NCI-H345 treated with DMSO at 0.1 percent for 48 hours (cell line): ENCODE measurements around the gene ESAM.
A peak's percentile ranks its signal among the peaks of the same experiment; 100 is the strongest.

Experiments
- DNase-seq: peaks from one replicate; lab custom pipeline; 2025; ENCODE audit not compliant: unreplicated experiment; lab: John Stamatoyannopoulos, UW

The ESAM gene, protein sequence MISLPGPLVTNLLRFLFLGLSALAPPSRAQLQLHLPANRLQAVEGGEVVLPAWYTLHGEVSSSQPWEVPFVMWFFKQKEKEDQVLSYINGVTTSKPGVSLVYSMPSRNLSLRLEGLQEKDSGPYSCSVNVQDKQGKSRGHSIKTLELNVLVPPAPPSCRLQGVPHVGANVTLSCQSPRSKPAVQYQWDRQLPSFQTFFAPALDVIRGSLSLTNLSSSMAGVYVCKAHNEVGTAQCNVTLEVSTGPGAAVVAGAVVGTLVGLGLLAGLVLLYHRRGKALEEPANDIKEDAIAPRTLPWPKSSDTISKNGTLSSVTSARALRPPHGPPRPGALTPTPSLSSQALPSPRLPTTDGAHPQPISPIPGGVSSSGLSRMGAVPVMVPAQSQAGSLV

DNA sequence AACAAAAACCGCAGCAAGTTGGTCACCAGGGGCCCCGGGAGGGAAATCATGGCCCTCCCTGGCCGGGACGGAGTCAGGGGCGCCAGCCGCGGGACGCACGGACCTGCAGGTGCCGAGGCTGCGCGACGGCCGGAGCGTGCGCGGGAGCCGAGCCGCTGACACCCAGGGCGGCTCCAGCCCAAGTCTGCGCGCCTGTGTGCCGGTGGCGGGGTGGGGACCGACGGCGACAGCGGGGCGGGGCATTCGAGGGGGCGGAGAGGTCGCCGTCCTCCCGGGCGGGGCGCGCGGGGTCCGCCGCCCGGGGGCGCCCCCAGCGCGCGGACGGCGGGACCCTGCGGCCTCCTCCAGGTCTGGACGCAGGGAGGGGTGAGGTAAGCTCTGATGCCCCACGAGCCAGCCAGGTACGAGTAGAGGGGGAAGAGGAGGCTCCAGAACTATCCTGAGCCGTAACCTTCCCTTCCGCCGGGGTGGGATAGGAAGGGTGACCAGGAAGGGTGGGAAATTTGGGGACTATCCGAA, at the start of gene ESAM:
ESAM (minus strand) TSS at position 186 of the 519 bp plus-strand sequence; CDS start at position 50, 136 bp downstream.
- DNase-seq = no peak

DNA sequence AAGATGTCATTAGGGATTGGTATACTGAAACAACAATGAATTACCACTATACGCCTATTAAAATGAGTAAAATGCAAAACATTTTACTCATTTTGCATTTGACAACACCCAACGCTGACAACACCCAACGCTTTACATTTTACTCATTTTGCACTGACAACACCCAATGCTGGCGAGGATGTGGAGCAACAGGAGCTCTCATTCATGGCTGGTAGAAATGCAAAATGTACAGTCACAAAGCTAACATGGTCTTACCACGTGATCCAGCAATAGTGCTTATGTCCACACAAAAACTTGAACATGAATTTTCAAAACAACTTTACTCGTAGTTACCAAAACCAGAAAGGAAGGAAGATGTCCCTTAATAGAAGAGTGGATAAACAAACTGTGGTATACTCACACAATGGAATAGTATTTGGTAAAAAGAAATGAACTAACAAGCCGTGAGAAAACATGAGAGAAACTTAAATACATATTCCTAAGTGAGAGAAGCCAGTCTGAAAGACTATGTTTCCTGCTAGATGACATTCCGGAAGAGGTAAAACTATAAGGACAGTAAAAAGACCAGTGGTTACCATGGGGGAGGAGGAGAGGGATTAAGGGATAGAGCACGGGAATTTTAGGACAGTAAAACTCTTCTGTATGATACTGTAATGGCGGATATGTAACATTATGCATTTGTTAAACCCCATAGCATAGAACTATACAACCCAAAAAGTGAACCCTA, 49.5 kb upstream of the ESAM start:
- no peak for DNase-seq

DNA sequence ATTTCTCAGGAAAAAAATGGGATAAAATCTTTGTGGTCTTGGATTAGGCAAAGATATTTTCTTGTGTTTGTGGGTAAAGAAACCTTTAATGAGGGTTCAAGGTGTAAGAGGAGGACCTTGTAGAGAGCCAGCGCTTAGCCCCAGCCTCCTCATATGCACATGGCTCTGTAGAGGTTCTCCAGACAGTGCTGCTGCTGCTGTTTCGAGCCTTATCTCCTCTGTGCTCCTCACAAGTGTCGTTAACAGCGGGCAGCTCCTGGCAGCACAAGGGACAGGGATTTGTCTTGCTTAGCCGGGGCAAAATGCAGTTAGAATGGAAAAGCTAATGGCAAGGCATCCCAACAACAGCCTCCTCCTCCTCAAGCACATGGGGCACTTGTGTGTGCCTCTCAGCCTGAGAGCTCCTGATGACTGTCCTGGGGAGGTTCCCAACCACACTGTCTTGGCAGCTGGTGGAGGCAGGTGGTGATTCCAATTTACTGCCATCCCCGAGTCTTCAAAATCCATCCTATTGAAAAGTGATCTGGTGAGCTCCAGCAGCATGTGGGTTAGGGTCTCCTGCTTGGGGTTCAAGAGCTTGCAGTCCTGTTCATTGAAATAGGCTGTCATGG, 45.7 kb upstream of the ESAM start:
- no peak for DNase-seq

DNA sequence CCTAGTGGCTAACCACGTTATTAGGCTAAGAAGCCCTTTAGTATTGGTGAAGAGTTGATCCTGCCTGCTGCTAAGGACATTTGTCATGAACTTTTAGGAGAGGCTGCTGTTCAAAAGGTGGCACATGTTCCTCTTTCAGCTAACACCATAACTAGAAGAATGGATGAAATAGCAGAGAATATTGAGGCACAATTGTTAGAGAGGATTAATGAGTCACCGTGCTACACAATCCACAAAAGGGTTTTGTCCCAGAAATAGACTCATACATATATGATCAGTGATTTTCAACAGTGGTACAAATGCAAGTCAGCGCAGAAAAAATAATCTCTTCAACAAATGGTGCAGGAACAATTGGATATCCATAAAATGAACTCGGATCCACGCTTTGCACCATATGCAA, 45.1 kb upstream of the ESAM start:
- DNase-seq = no peak

DNA sequence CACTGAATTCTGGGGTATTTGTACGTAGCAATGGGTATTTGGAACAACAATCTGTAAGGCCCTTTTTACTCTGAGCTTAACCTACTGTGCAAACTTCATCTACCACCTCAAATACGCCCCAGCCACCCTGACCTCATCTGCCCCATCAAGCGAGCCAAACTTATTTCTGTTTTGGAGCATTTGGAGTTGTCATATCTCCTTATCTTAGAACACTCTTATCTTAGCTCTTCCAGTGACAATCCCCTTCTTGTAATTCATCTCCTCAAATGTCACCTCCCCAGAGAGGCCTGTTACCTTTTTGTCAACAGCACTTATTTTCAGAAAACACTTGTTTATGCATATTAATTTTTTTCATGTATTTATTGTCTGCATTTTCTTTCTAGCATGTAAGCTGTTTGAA, 42.8 kb upstream of the ESAM start:
- DNase-seq = no peak

DNA sequence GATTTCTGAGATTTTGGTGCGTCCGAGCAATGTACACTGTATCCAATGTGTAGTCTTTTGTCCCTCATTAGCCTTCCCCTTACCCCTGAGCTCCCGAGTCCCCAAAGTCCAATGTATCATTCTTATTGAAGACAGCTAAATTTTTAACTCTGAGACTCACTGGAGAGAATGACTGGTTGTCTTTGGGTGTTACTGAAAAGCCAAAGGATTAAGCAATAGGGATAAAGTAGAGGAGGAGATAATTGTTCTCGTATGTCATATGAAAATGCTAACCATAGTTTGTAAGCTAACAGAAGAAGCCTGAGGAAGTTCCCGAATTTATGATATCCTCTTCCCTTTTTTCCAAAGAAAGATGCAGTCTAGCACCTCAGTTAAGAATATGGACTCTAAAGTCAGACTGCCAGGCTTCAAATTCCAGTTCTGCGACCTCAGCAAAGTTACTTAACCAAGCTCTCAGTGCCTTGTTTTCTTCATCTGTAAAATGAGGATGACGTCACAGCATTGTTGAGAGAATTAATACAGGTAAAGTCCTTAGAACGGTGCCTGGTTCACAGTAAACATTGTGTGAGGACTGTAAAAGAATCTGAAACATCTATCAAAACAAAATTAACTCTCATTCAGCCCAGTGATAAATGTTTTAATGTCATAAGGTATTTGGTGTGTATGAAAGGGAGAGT, 39.7 kb upstream of the ESAM start:
- no peak for DNase-seq

DNA sequence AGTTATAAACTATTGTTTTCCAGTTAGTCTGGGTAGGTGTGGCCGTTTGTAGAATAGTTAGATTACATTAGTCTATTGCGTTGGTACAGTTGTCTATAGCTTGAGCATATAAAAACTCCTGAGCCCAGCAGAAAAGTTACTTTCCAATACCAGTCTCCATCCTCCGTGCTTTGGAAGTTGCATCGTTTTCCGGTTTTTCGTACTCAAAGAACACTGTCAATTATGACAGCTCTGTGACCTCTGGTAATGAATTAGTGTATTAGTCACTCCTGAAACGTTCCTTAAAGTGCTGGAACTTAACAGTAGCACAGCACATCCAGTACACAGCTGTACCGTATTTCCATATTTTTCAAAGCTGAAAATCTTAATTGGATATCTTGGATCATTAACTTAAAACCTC, 38.9 kb upstream of the ESAM start:
- no peak for DNase-seq

DNA sequence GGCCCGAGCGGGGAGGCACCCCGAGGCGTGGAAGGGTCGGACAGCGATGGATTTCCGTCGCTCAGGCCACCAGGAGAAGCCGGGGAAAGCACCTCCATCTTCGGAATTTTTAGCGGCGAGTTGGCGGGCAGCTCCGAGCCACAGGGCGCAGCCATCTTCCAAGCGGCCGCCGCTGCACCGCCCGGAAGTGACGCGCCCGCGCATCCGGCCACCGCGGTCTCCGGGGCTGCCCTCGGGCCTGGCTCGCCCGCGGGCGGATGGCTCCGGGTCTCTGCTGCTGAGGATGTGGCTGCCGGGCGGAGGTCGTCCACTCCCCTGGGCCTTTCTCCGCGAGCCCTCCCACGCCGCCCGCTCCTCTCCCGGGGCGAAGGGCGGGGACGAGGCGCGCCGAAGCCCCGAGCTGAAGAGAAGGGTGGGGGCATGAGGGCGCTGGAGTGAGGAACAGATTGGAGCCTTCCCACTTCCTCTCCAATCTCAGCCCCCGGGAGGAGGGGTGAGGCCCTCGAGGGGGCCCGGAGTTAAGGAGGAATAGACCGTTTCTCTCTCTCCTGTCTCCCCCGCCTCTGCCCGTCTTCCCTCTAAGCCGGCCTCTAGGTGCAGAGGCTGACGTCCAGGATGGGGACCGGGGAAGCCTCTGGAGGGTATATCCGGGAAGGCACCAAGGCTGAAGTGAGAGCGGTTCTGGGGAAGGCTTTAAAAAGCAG, 38.3 kb upstream of the ESAM start, which contains the start of gene MSANTD2:
MSANTD2 (minus strand) TSS at position 181 of the 704 bp plus-strand sequence; CDS start at position 155, 26 bp downstream.
- DNase-seq = peak; percentile 68

DNA sequence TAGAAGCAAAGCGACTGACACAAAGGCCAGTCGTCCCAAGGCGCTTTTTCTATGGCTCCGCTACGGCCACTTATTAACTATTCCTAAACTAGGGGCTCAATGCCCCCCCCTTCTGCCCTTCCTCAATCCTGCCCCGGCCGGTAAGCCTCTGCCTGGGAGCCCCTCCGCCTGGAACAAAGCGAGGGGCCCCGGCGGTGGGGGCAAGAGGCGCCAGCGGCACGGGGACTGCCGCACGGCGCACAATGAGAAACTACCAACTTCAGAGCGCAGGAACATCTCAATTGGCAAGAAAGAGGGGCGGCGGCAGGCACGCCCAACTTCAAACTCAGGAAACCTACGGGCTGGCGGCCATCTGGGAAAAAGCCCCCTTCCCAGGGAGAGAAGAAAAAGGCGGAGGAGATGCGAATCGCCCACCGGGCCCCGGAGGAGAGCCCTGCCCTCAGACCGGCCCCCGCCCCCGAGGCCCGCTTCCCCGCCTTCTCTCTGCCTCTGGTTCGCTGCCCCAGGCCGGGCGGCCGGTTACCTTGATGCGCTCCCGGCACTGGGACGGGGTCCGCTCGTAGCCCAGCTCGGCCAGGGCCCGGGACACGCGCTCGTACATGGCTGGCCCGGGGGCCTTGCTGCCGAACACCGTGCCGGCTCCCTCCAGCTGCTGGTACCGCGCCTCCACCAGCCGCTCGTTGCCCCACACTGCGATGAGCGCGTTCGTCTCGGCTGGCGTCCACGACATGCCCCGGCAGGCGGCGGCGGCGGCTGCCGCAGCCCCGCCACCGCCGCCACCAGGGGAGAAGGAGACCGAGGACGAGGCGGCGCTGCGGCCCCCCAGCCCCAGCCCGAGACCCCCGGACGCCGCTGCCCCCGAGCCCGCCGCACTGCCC, 37.5 kb upstream of the ESAM start:
- peak; percentile 14 for DNase-seq

DNA sequence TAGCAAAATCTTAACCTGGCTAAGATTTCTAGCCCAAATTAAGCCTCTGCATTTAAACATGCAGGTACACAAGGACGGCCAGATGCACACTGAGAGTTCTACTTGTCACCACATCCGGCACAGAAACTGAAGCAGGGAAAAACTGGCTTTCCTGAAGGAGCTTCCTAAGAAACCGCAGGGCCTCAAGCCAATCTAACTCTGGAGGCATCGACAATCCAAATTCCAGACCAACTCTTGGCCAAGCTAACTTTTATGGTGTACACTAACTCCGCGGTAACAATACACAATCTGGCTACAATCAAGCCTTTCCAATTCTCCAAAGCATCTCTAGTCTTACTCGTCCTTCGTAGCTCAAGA, 36.9 kb upstream of the ESAM start:
- DNase-seq = no peak

DNA sequence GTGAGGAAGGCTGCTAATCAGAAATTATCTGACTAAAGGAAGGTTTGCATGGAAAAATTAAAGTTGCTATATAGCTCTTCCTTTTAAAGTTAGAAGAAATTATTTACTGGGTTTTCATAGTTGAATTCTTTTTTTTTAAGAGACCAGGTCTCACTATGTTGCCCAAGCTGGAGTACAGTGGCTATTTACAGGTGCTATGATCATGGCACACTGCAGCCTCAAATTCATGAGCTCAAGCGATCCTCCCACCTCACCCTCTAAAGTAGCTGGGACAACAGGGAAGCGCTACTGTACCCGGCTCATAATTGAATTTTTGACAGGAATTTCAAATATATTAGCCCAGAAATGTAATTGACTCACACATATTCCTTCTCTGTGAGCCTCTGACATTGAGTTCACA, 34.2 kb upstream of the ESAM start:
- no peak for DNase-seq

DNA sequence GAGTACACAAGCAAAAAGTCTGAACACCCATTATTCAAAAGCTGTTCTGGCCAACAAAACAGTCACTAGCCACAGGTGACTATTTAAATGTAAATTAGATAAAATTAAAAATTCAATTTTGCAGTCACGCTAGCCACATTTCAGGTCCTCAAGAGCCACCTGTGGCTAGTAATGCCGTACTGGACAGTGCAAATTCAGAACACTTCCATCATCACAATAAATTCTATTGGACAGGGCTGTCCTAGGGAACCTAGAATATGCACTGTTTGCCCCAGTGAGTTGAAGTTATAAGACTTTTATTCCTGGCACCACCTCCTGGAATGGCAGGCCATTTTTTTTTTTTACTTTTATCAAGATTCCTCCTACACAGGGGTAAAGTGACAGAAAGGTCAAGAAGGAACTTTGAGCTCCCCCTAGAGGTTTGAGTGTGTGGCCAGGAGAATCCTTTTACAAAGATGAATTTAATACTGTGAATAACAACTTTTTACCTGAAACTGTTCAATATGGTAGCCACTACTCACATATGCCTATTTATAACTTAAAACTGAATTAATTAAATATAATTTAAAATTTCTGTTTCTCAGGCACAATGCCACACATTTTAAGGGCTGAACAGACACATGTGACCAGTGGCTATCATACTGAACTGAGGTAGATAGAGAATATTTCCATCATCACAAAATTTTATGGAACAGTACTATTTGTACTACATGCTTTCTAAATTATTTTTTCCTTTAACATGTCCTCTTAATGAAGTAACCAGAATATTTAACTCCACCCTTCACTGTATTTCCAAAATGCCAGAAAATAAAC, 31.6 kb upstream of the ESAM start:
- DNase-seq = peak; percentile 4

DNA sequence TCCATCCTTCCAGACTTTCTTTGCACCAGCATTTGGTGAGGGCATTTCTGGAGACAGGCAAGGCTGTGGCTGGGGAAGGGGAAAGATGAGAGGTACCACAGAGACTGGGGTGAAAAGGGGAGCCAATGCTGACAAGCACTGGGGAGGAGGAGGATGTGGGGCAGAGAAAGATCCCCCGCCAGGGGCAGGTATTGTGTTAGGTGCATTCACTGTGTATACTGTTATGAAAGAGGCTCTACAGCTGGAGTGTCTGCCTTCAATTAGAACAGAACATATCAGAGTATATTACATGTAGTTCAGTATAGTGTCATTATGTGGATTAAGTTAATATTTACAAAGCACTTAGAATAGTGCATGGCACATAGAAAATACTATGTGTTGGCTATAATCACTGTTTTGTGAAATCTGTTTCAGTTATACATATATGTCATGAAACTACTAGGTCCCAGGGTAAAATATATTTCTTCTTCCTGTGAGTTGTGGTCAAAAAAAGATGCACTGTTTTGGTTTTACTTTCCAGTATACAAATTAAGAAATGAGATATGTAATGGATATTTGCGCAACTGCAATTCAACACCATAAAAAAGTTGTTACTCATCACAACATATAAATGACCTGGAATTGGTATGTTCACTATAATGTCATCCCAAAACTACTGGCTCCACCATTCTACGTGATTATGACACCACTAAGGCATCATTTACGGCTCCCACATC, 29.7 kb upstream of the ESAM start:
- peak; percentile 3 for DNase-seq

DNA sequence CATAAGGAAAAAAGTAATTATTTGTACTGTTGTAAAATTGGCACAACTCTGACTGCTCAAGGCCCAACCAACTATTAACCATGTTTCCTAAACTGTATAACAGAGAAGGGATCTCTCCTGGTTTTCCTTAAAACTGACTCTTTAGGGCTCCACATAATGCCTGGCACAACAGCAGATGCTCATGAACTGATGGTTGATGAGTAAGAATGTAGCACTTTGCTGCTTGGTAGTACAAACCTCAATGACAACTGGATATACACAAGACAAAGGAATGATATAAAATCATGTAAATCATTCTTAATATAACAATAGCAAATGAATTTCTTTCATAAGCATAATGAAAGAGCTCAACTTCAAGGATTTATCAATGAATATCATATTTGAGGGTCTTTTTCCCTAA, 26.4 kb upstream of the ESAM start:
- no peak for DNase-seq

DNA sequence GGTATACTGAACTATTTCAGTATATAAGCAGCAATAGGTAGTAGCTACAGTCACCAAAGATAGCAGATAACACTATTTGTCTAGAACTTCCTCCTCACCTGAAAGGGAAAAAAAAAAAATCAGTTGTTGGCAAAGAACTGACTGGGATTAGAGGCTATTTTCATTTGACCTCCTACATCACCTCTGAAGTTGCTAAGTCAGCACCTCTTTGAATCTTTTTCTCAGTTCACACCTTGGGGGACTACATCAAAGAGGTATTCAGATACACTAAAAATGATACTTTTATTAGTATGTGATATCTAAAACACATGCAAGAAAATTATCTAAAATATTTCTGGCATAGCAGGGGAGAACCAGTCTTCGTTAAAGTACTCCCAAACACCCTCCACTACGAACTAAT, 22.0 kb upstream of the ESAM start:
- DNase-seq = no peak

DNA sequence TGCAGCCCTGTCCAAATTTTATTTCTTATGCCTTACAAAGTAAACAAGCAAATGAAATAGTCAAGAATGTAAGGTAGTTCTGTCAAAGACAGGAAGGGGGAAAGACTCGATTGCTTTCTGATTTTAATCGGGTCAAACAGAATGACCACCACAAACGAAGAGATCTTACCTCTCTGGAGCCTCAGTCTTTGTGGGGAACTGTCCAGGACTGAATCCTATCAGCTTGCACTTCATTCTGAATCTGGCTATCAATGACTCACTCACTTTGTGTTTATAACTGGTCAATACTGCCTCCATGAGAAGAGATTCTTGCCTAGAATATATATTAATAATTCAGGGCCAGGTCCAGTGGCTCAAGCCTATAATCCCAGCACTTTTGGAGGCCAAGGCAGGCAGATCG, 20.9 kb upstream of the ESAM start:
- DNase-seq = no peak

DNA sequence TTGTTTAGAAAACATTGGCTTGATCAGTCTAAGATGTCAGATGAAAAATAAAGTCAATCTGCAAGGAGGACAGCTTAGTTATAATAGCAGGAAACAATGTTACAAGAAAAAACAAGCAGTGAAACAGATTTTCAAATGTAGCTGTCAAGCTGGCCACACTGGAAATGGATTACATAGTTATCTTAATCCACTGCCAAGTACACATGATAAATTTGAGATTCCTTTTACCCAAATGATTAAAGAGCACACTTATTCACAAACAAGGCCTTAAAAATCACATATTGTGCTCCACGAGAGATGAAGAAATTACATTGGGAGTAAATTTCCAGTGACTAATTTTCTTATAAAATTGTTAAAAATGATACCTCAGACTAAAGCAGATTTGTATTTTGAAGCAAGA, 17.5 kb upstream of the ESAM start:
- no peak for DNase-seq

DNA sequence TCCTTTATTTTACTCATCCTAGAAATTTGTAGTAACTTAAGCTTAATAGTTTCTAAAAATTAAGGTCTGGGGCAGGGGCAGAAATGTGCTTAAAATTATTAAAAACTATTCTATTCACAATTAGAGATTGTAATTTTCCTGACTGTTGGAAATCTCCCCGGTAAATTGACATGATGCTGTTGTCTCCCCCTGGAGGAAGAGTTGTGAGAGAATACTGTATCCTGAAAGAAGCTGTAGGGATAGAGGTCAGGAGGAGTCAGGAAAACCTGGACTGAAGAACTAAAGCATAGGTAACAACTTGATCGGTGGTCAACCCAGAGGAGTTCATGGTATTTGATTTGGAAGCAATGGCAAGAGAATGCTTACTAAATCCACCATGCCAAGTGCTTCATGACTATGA, 16.2 kb upstream of the ESAM start:
- DNase-seq = no peak
